Measurements from ENCODE around the gene KCNN3.

Gene KCNN3

DNA sequence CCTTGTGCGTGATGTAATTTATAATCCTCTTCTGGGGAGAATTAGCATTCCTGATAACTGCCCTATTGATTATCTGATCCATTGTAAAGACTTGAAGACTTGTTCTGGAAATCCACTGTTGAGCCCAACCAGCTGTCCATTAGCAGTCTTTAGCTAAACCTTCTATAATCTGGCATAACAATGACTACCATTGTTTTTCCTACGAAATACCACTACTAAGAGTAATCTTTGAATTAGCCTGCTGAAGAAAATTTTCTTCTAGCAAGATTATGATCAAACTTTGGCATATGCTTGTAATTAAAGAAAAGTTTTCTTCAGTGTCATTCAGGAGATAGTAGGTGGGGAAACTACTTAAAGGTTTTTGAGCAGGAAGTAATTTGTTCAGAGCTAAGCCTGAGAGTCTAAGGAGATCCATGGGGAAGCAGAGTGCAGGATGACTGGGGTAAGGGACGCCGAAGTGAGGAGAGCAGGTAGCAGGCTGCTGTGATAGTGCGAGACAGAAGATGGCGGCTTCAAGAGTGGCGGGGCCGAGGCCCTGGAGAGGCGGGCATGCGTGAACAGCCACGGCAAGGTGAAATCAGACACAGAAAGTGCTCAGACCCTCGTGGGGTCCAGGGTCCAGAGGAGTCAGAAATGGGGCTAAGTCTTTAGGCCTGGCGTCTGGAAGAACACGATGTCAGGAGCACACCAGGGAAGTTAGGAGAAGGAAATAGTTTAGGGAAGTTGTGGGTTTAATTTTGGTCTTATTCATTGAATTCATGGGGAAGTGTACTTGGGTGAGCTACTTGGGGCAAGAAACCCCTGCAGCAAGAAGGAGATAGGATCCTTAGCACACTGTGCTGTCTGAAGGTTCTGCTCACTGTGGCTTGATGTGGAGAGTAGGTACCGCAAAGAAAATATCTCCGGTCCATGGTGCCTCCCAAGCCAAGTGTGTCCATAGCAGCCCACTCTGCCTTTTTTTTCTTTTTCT, 149.5 kb downstream of the KCNN3 start:
- no peak for DNase-seq

DNA sequence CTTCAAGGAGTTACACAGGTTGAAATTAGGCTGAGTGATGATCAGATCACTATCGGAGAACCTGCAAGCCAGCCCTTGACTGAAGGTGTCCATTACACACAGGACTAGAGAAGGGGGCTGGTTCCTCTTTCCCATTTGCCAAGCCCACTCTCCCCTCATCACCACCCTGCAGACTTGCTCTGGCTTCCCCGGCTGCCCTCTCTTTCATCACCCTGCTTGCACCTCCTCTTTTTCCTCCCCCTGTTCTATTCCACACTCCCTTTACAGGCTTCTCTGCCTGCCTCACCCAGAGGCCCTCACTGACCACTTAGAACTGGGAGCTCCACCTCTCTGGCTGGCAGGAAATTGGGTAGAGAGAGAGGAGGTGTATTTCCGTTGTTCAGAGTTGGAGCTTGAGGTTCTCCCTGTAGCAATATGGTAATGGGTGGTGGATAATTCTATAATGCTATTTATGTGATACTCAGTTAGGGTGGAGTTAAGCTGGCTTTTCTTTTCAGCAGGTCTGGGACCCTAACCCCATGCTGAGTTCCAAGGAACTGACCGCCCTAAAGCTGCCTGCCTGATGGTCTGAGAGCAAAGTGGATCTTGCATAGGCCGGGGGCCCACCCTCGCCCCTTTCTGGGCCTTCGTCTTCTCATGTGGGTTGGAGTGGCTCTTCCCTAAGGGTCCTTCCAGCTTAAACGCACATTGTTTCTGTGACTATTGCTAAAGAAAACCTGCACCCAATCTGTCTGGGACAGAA, 150.3 kb downstream of the KCNN3 start:
- no peak for DNase-seq

DNA sequence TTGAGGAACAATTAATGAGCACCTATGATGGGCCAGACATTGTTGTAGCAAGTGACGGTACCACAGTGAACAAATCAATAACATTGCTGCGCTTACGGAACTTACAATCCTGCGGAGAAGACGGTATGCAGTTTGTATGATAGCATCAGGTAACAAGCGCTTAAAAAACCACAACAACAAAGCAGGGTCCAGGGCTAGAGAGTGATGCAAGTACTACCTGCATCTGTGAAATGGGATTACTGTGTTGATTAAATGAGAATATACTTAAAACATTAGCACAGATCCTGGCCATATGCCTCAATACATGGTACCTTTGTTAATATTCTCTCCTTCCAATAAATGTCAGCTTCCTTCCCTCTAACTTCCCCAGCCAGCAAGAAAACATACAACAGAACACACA, 151.5 kb downstream of the KCNN3 start:
- no peak for DNase-seq

DNA sequence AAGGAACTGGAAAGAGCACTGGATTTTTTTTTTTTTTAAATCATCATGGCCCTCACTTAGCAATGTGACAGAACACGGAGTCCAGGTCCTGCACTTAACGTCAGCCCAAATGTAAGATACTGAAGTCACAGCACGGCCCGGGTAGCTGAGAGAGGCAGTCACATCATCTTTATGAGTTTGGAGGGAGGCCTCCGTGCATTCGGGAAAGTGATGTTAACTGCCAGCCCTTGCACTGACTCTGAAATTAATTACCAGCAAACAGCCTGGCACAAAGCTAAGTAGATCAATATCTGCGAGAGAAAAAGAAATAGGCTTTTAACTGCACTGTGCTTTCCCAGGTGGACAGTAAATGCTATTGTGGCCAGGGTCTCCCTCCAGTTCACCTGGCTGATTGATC, 152.6 kb downstream of the KCNN3 start:
- DNase-seq, result no peak

DNA sequence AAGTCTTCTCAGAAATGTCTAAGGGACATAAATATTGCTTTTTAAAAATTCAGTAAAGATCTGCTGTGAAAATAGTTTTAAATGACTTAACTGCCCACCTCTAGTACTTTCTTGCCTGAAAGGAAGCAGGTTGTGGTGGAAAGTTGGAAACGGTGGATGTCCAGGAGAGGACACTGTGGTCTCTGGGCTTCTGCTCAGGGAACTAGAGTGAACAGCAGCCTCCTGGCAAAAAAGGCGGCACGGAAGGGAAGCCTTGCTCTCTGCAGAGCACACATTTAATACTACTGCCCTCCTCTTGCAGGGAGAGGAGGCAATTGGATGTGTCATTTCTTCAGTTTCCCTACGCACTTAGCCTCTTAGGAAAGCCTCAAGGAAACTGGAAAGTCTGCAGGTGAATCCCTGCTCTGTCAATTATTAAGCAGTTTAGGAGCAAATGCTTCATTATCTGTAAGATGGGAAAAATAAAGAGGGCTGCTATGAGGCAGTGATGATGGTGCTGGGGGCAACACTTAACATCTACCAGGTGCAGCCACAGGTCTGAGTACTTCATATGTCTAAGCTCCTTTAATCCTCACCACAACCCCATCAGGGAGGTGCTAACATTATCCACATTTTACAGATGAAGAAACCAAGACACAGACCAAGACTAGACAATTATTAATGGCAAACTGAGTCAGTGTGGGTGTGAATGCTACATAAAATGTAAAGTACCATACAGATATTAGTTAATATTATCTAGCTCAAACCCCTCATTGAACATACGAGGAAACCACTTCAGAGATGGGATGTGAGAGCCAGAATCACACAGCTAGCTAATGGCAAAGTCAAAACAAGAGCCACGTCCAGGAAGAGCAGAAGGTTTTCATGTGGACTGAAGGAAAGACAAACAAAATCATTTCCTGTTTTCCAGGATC, 153.2 kb downstream of the KCNN3 start:
- no peak for DNase-seq

DNA sequence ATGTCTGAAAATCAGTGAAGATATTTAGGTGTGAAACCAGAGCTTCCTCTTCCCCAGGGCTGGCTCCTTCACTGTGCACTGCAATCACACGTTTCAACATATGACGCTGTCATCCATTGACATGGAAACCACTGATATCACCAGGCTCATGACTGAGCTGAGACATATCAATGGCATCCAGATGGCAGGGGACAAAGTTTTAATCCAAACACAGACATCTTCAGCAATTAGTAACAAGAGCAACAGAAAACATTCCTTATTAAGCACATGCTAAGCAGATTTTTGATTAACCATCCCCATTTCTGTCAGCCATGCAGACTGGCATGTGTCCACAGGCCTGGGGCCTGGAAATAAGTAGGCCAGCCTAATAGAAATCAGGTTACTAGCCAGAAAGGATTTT, 154.1 kb downstream of the KCNN3 start:
- DNase-seq, result no peak

DNA sequence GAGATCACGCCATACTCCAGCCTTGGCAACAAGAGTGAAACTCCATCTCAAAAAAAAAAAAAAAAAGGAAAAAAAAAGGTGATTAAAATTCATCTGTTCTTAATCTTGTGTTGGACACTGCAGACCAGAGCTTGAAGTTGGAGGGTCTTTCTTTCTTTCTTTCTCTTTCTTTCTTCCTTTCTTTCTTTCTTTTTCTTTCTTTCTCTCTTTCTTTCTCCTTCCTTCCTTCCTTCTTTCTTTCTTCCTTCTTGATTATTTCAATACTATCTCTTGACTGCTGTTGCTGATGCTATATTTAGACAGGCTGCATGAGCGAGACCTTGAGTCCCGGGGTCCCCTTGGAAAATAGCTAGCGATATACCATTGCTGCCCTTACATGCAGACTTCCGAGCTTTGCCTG, 154.7 kb downstream of the KCNN3 start:
- no peak for DNase-seq

DNA sequence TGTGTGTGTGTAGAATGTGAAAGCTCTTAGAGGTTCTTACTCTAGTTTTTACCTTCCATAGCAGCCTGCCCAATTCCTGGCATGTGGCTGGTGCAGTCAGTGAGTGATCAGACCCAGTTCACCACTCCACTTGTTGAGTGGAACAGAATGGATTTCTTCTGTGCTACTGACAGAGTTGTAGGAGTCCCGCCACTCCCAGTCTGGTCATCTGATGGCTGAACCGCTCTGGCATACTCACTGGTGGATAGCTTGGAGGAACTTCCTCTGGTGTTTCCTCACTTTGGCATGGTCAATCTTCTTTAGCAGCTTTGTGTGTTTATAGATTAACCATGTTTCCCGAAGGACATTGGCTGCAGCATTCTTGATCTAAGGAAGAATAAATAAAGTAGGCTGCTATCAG, 155.4 kb downstream of the KCNN3 start:
- DNase-seq, result peak in 1 of 2 experiments; percentile 17

DNA sequence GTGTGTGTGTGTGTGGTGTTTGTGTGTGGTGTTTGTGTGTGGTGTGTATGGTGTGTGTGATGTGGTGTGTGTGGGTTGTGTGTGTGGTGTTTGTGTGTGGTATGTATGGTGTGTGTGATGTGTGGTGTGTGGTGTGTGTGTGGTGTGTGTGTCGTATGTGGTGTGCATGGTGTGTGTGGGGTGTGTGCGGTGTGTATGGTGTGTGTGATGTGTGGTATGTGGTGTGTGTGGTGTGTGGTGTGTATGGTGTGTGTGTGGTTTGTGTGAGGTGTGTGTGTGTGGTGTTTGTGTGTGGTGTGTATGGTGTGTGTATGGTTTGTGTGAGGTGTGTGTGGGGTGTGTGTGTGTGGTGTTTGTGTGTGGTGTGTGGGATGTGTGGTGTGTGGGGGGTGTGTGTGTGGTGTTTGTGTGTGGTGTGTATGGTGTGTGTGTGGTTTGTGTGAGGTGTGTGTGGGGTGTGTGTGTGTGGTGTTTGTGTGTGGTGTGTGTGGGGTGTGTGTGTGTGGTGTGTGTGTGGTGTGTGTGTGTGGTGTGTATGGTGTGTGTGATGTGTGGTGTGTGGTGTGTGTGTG, 155.9 kb downstream of the KCNN3 start:
- no peak for DNase-seq

DNA sequence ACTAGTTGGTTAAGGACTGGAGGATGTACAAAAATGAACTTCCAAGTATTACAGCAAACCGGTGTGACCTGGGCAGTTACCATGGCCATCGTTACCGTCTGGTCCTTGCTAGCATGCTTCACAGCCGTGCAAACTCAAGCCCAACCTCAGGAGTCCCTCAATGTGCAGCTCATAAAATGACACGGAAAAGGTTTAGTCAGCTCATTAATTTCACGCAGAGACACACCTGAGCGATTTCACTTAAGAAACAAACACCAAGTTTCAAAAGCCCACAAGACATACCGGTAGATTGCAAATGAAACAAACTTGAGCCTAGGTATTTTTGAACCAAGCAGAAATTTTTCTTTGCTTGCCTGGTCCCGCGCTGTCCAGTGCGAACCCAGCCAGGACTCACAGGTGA, 157.1 kb downstream of the KCNN3 start:
- DNase-seq, result no peak

DNA sequence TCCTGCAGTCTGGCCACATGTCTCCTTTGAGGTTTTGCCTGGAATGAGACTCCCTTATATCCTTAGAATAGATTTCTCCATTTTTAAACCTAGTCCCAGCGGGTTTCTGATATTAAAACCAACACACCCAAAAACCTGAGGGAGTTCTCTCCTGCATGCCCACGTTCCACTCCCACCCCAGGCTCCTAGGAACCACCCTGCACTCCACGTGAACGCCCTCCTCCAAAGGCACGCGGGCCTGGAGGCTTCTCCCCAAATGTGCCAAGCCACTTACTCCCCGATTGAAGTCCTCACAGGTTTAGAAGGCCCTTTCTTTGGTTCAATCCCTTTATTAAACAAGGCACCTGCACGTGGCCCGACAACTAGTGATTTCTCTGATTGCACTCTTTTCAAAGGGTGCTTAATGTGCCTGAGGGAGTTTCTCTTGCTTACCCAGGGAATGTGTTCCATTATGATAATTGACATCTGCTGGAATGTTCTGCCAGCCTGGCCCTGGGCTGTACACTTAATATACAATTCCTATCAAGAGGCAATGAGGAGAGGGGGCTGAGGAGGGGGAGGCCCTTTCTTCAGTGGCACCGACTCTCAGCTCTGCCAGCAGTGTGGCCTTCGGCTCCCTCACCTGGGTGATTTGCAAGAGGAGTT, 157.8 kb downstream of the KCNN3 start:
- no peak for DNase-seq

DNA sequence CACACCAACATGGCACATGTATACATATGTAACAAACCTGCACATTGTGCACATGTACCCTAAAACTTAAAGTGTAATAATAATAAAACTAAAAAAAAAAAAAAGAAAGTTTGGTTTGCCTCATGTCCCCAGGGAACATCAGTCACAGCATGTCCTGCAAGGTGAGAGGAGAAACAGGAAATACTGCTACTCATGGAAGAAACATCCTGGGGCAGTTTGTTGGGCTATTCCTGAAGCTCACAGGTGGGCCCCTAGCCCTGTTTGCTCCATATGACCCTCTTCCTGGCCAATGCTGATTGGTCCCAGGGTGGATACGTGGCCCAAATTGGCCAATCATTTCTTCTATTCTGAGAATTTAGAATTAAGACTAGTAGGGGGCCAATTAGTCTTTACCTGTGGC, 158.7 kb downstream of the KCNN3 start:
- no peak for DNase-seq

DNA sequence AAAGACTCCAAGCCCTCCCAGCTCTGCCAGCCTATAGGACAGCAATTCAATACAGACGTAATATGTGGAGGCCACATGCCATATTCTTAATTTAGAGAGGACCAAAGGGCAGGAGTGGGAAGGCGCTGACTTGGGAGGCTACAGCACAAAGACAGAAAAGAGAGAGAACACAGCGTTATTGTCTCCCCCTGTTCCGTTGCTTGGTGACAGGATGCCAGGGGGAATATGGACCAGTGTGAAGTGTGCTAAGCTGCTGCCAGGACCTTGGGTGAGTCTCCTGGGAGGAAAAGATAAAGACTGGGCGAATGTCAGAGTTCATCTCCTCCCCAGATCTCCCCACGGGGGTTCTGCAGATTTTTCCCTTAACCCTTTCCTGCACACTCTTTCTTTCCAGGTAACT, 160.0 kb downstream of the KCNN3 start:
- no peak for DNase-seq

DNA sequence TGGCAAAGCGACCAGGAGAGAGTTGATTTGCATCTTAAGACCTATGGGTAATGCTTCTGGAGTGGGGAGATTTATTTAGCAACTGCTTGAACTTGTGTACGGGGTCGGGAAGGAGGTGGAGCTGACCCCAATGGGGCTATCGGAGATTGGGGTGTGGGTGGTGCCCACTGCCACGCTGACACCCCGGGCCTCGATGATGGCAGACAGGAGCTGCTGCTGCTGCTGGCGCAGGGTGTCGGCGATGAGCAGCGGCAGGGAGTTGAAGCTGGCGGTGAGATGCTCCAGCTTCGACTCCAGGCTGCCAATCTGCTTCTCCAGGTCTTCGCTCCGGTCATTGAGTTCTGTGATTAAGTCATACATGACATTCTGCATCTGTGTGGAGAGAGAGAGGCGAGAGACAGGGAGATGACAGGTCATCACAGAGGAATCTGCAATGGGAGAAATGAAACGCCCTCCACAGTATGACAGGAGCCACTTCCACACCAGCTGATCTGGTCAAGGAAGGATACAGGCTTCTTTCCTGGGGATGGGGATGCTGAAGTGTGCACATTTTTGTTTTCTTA, 162.1 kb downstream of the KCNN3 start:
- no peak for DNase-seq

DNA sequence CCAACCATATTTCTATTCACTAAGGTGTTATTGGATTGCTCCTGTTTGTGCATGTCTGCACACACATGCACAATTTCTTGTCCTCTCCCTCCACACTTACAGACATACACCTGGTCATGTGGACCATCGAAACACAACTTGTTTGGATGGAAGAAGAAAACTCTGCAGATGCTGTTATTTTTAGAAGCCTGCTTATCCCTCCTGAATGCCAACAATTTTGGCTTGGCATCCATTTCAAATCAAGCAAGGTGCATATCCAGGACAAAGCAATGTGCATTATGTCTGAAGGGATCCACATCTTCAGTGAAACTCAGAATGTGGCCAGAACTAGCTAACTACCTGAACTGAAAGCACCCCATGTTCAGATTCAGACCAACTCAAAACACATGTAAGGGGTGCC, 163.2 kb downstream of the KCNN3 start:
- no peak for DNase-seq

DNA sequence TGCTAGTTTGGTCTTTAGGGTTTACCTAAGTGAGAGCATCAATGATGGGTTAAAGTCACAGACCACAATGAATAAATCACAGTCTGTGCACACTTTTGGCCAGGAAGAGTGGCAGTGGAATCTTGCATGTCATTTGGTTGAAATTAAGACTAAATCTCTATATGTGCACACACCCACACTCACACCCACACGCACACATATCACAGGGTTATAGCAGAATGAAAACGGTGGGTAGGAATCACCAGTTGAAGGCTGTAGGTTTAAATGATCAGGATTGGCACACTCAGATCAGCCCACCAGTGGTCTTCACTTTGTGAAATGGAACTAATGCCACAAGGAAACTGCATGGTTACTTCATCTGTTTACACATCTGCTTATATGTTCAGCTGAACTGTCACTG, 164.5 kb downstream of the KCNN3 start:
- DNase-seq, result no peak

DNA sequence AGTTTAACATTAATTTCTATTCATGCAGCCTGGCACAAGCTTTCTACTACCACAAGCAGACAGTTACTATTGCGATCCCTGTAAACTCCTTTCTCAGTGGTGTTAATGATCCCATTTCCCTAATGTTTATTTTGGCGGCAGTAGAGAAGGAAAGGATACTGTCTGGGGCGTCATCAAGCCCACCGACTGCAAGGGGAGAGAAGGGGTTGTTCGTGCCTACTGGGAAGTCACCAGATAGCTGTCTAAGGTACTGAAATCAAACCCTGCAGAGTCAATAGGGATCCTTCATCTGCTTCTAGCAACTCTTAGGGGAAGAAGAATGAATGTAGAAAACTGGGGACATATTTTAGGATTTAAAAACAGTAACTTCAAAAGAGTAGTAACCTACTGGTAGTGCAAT, 166.9 kb downstream of the KCNN3 start:
- no peak for DNase-seq

DNA sequence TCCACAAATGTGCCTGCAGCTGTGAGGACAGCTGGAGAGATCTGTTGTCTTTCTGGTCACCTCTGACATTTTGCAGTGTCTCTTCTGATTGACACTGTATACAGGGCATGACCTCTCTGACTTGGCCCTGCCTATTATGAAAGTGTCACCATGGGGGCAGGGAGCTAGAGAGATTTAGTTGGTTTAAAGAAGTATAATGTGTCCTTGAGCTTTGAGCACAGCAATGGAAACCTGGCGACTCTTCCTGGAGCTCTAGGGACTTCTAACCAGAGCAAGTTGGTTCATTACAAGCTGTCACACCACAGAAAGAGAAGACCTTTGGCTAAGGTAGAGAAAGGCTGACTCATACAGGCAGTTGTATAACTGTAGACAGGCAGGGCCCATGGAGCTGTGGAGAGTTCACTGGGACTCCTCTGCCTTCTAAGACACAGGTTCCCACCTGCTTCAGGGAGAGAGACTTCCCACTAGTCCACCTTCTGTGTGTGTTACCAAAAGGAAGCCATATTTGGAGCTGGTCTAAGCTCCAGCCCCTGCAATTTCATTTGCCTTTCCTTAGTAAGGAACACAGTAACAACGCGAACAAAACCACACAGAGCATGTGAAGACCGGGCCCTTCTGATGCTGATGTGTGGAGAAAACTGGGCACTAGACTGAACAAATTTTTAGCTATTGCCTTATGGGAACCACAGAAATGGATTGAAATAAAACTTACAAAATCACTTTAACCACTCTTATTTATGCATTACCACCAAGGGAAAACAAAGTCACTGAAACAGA, 171.6 kb downstream of the KCNN3 start:
- no peak for DNase-seq

DNA sequence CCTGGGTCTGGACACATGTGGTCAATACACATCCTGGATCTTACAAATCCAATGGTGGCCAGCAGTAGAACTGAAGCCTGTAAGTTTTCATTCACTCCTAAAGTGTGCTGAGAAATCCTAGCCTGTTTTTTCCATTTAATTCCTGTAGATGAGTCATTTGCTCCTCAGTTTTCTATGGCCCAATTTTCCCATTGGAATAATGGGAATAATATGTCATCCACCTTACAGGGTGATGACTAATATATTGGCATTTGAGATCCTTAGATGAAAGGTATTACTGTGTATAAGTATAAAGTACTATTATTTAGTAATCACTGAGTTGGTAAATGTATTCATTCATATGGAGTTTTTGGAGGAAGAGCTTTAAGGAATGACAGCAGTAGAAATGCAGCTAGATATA, 172.4 kb downstream of the KCNN3 start:
- DNase-seq, result no peak

DNA sequence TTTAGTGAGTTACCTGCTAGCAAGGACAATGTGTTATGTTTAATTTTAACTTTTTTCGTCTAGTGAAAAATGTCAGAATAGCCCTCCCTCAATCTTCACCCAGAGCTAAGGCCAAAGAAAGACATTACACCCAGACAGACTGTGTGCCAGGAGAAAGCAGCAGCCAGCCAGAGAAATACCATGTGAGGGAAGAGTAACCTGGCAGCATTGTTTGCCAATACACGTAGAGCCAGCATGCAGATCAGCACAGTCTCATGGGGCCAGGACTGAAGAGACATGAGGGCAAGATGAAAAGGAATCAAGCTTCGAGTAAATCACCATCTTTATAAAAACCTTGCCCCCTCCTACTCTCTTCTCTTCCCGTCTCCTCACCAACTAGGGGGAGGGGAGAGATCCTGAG, 173.6 kb downstream of the KCNN3 start:
- DNase-seq, result no peak

DNA sequence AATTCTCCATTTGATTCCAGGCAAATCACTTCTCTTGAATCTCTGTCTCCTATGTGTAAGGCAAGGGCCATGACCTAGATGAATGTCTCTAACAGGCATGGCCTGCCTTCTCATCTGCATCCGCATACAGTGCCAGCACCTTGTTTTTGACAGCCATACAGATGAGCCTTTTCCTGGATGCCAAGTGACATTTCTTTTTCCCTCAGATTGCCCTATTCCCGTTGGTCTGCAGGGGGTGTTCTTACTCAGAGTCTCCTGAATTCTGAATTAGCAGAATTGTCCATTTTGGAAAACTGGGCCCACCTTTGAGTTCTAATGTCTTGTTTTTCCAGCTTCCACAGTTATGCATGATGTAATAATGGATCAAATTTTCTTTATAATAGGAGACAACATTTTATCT, 174.1 kb downstream of the KCNN3 start:
- DNase-seq, result no peak

Measured in NCI-H1930 (cell line).